GM19043 (cell line): ENCODE measurements around the gene DAPK2.
A peak's percentile ranks its signal among the peaks of the same experiment; 100 is the strongest.
"Not testable (repeated sequence)": the region's sequence is repeated elsewhere in the genome, so short reads cannot be mapped to it uniquely, and the experiment has no call there.

Experiments
- ATAC-seq: cut with Tn5 transposase; IDR thresholded peaks from one replicate; pipeline ENCODE4 v1.9.1; 2021; ENCODE audit warnings: low read depth; ENCODE audit not compliant: unreplicated experiment

The DAPK2 gene

GRCh38 chr15:63979262-63979793 is 67.0 kb downstream of the DAPK2 start:
- ATAC-seq = no peak

- ATAC-seq = no peak
Measured at GRCh38 chr15:63978511-63979261, 67.6 kb downstream of the DAPK2 start.

DNA sequence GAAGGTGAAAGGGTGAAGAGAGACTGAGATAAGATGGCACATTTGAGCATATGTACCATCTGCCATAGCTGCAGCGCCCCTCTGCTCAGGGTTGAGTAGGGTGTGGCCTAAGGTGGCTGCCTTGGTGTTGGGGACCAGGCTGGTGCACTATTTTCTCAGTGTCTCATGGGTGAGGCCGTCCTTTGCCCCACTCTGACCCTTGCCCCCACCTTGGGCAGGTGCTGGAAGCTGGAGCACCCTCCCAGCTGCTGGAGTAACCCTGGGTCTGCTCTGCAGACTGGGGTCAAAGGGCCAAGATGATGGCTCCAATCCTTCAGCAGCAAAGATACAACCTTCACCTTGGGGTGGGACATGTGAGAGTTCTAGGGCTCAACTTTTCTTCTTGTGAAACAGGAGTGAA is 69.2 kb downstream of the DAPK2 start:
- no peak for ATAC-seq

GRCh38 chr15:63974021-63974420 is 72.3 kb downstream of the DAPK2 start:
- no peak for ATAC-seq

DNA sequence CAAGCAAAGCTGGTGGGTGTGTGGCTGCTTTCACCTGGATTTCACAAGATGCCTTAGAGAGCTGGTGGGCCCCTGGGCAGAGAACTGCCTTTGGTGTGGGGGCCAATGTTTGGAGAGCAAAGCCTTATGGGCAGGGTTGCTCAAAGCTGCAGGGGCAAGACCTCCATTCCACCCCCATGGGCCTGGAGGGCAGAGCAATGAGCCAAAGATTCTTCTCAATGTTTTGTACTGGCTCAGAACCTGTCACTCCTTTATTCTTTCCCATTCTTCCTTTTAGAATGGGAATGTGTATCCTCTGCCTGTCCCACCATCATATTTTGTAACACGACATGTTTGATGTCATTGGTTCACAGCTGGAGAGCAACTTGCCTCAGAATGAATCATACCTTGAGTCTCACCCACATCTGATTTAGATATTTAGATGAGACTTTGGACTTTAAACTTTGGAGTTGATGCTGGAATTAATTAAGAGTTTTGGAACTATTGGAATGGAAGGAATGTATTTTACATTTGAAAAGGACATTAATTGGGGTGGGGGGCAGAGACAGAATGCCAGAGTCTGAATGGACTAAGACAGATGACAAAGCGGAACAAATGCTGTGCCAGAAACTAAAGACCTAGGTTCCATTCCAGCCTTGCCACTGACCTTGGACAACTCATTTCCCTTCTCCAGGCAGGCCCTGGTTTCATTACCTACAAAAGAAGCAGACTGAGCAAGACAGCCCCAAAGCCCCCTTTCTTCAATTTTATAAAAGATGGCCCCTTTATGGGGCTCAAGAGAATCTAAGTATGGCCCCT is 72.9 kb downstream of the DAPK2 start:
- no peak for ATAC-seq

GRCh38 chr15:63972801-63973200 is 73.5 kb downstream of the DAPK2 start:
- ATAC-seq = no peak

GRCh38 chr15:63971904-63972303 is 74.4 kb downstream of the DAPK2 start:
- no peak for ATAC-seq

DNA sequence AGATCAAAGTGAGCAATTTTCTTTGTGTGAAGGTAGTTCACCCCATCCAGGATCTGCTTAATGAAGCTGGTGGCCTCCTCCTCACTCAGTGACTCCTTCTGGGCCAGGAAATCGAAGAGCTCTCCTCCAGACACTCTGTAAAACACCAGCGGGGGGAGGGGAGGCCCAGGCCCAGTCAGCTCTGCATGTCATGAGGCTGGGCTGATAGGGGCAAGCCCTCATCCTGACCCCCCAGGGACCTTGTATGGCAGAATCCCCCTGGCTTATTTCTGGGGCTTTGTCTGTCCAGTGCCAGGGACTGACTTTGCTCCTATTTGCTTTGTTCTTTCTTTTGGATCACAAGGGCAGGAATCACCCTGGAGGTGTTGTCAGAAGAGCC is 74.9 kb downstream of the DAPK2 start:
- no peak for ATAC-seq

- peak; percentile 88 for ATAC-seq
Measured at GRCh38 chr15:63970621-63971426, 75.5 kb downstream of the DAPK2 start.

DNA sequence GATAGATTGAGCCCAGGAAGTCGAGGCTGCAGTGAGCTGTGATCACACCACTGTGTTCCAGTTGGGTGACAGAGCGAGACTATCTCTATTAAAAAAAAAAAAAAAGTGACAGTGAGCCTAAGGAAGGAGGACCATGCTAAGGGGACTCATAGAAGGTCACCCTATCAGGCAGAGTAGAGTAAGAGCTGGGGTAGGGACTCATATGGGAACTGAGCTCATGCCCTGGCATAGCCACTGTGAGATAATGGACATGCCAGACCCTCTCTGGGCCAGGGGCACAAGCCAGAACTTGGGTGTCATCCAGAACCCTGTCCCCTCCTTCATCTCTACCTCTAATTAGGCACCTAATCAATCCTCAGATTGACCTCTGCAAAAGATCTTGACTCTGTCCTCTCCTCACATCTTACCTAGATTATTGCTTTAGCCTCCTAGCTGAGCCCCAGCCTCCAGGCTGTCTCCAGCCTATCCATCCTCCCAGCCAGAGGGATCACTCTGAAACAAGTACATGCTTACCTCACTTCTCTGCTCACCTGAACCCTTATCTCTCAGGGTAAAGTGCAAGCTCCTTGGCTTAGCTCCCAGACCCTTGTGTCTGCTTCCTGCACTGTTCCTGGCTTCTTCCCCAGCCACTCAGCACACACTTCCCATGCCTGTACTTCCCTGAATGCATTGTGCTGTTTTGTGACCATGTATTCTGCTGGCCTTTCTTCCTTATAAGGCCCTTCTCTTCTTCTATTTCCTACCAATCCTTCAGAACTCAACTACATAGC is 76.4 kb downstream of the DAPK2 start:
- no peak for ATAC-seq

GRCh38 chr15:63968700-63969099 is 77.6 kb downstream of the DAPK2 start:
- ATAC-seq = no peak

- no peak for ATAC-seq
Measured at GRCh38 chr15:63968122-63968524, 78.2 kb downstream of the DAPK2 start.

DNA sequence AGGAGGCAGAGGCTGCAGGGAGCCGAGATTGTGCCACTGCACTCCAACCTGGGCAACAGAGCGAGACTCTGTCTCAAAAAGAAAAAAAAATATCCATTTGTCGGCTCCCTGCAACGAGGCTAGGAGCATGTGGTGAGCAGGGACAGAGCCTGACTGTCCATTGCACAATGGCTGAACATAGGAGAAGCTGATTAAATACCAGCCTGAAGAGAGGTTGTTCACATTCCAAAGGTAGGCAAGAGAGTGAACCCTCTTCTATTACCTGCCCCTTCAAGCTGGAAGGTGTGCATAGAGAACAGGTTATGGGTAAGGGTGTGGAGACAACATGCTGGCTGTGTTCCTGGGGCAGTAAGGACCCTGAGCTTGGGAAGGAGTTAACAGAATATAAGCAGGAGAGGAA is 78.7 kb downstream of the DAPK2 start:
- no peak for ATAC-seq

DNA sequence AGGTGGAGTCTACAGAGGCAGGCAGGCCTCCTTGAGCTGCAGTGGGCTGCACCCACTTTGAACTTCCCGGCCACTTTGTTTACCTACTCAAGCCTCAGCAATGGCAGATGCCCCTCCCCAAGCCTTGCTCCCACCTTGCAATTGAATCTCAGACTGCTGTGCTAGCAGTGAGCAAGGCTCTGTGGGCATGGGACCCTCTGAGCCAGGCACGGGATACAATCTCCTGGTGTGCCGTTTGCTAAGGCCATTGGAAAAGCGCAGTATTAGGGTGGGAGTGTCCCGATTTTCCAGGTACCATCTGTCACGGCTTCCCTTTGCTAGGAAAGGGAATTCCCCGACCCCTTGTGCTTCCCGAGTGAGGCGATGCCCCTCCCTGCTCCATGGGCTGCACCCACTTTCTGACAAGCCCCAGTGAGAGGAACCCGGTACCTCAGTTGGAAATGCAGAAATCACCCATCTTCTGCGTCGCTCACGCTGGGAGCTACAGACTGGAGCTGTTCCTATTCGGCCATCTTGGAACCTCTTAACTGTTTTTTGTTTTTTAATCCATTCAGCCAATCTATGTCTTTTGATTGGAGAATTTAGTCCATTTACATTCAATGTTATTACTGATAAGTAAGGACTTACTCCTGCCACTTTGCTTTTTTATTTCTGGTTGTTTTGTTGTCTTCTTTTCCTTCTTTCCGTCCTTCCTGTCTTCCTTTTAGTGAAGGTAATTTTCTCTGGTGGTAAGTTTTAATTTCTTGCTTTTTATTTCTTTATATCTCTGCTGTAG is 83.2 kb downstream of the DAPK2 start:
- not testable (repeated sequence) for ATAC-seq

GRCh38 chr15:63953524-63953923 is 92.8 kb downstream of the DAPK2 start:
- no peak for ATAC-seq

- no peak for ATAC-seq
Measured at GRCh38 chr15:63950911-63951481, 95.3 kb downstream of the DAPK2 start.

GRCh38 chr15:63948971-63949370 is 97.3 kb downstream of the DAPK2 start:
- ATAC-seq = no peak

GRCh38 chr15:63948436-63948835 is 97.8 kb downstream of the DAPK2 start:
- ATAC-seq = no peak

- no peak for ATAC-seq
Measured at GRCh38 chr15:63947228-63947627, 99.1 kb downstream of the DAPK2 start.
